HG03460 (cell line): Measurements from ENCODE around the gene GTPBP8.

ENCODE experiments used
- ATAC-seq: cut with Tn5 transposase; IDR thresholded peaks from one replicate; pipeline ENCODE4 v1.9.1; 2021; ENCODE audit not compliant: unreplicated experiment

The GTPBP8 gene

GRCh38 chr3:112990672-112991602, at the start of gene GTPBP8:
Gene GTPBP8, plus strand, starts transcription at chr3:112990984. Its CDS starts 16 bp downstream, at chr3:112991000.
- ATAC-seq, result peak; percentile 94

- ATAC-seq, result no peak
These were observed 42.4 kb upstream of the GTPBP8 start for GRCh38 chr3:112948346-112948838.

- no peak for ATAC-seq
These were observed 34.4 kb upstream of the GTPBP8 start for GRCh38 chr3:112956351-112956750.

- no peak for ATAC-seq
These were observed 31.8 kb upstream of the GTPBP8 start for GRCh38 chr3:112958811-112959560.

GRCh38 chr3:112963683-112964082, 27.1 kb upstream of the GTPBP8 start:
- ATAC-seq, result no peak

- no peak for ATAC-seq
These were observed 25.1 kb upstream of the GTPBP8 start for GRCh38 chr3:112965656-112966055.

- ATAC-seq, result no peak
These were observed 24.2 kb upstream of the GTPBP8 start for GRCh38 chr3:112966633-112967032.

- ATAC-seq, result no peak
These were observed 23.4 kb upstream of the GTPBP8 start for GRCh38 chr3:112967425-112967824.

- ATAC-seq, result no peak
These were observed 23.0 kb upstream of the GTPBP8 start for GRCh38 chr3:112967828-112968227.

GRCh38 chr3:112972158-112972557, 18.6 kb upstream of the GTPBP8 start:
- ATAC-seq, result no peak

GRCh38 chr3:112973325-112974177, 17.2 kb upstream of the GTPBP8 start:
- peak; percentile 87 for ATAC-seq

- peak; percentile 27 for ATAC-seq
These were observed 16.6 kb upstream of the GTPBP8 start for GRCh38 chr3:112974178-112974517.

GRCh38 chr3:112974894-112975293, 15.9 kb upstream of the GTPBP8 start, which contains the start of gene CD200R1:
Gene CD200R1, minus strand, starts transcription at chr3:112975103. Its CDS starts 246 bp downstream, at chr3:112974857.
- no peak for ATAC-seq

GRCh38 chr3:112976001-112976400, 14.8 kb upstream of the GTPBP8 start:
- ATAC-seq, result no peak

GRCh38 chr3:112976953-112977352, 13.8 kb upstream of the GTPBP8 start:
- ATAC-seq, result no peak

- ATAC-seq, result no peak
These were observed 11.4 kb upstream of the GTPBP8 start for GRCh38 chr3:112979244-112979832.

- ATAC-seq, result no peak
These were observed 10.7 kb upstream of the GTPBP8 start for GRCh38 chr3:112980080-112980479.

GRCh38 chr3:112982710-112983109, 8.1 kb upstream of the GTPBP8 start:
- no peak for ATAC-seq

- no peak for ATAC-seq
These were observed 6.3 kb upstream of the GTPBP8 start for GRCh38 chr3:112984485-112984884.

- no peak for ATAC-seq
These were observed 3.0 kb upstream of the GTPBP8 start for GRCh38 chr3:112987710-112988334.
